Parathyroid adenoma (tissue), 2 donors: Measurements from ENCODE around the gene ADORA2A.

ENCODE experiments used
- H2AFZ ChIP-seq: fragments of 300-600 bp; sonication (generic); one replicate; pipeline ENCODE4 v1.7.0; 2017; ENCODE audit warnings: antibody characterized with exemption, mild to moderate bottlenecking
- H3K27ac ChIP-seq: fragments of 300-600 bp; sonication (generic); one replicate; pipeline ENCODE4 v1.7.0; 2017
- H3K27me3 ChIP-seq: fragments of 300-600 bp; sonication (generic); one replicate; pipeline ENCODE4 v1.7.0; 2017; ENCODE audit warnings: low read length; ENCODE audit not compliant: control insufficient read depth, insufficient read depth
- H3K36me3 ChIP-seq: fragments of 300-600 bp; sonication (generic); one replicate; pipeline ENCODE4 v1.7.0; 2017; ENCODE audit warnings: low read length; ENCODE audit not compliant: control insufficient read depth, insufficient read depth
- H3K4me1 ChIP-seq: fragments of 300-600 bp; sonication (generic); one replicate; pipeline ENCODE4 v1.7.0; 2017; ENCODE audit warnings: control low read depth
- H3K4me2 ChIP-seq: fragments of 300-600 bp; sonication (generic); one replicate; pipeline ENCODE4 v1.7.0; 2017; ENCODE audit warnings: low read length
- H3K4me3 ChIP-seq: fragments of 300-600 bp; sonication (generic); one replicate; pipeline ENCODE4 v1.7.0; 2017; ENCODE audit warnings: low read depth, low read length
- H3K79me2 ChIP-seq: fragments of 300-600 bp; sonication (generic); one replicate; pipeline ENCODE4 v1.7.0; 2017; ENCODE audit warnings: control low read depth
- H3K9ac ChIP-seq: fragments of 300-600 bp; sonication (generic); one replicate; pipeline ENCODE4 v1.7.0; 2017; ENCODE audit warnings: mild to moderate bottlenecking
- H3K9me3 ChIP-seq: fragments of 300-600 bp; sonication (generic); one replicate; pipeline ENCODE4 v1.7.0; 2017; ENCODE audit warnings: low read length; ENCODE audit not compliant: control insufficient read depth
- TF ChIP-seq, protein P1 (sequence below): fragments of 300-600 bp; sonication (generic); IDR thresholded peaks from one replicate; pipeline ENCODE4 v1.7.0; 2017; ENCODE audit warnings: antibody characterized with exemption, mild to moderate bottlenecking
- donor health status: primary hyperparathyroidism.

The ADORA2A gene

DNA sequence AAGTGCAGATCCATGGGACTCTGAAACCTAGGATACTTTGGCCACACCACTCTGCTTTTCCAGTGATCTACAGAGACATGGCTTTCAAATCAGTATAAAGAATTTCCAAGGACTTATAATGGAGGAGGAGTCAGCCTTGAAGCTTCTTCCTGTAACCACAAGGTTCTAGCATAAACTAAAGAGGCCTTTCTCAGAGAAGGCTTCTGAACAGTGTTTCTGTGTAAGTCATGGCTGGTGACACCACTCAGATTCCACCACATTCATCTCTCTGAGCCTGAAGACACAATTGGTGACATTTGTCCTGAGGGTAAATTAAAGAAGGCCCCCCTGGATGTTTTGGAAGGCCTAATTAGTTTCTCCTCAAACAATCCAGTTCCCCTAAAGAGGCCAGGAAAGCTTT lies 29.0 kb upstream of the ADORA2A start:
- Histone ChIP-seq H3K36me3 (no peaks in the 10 kb centered on the region), H3K27ac (no peak overlapping the region), H3K79me2 (no peaks in the 10 kb centered on the region), H3K4me2 (no peak overlapping the region), H3K4me3 (no peak overlapping the region), H3K9ac (no peak overlapping the region), H2AFZ (no peak overlapping the region), H3K4me1 (peaks cover 2% of the 10 kb centered on the region), H3K27me3 (no peaks in the 10 kb centered on the region), H3K9me3 (no peaks in the 10 kb centered on the region)
- TF ChIP-seq, protein P1, sequence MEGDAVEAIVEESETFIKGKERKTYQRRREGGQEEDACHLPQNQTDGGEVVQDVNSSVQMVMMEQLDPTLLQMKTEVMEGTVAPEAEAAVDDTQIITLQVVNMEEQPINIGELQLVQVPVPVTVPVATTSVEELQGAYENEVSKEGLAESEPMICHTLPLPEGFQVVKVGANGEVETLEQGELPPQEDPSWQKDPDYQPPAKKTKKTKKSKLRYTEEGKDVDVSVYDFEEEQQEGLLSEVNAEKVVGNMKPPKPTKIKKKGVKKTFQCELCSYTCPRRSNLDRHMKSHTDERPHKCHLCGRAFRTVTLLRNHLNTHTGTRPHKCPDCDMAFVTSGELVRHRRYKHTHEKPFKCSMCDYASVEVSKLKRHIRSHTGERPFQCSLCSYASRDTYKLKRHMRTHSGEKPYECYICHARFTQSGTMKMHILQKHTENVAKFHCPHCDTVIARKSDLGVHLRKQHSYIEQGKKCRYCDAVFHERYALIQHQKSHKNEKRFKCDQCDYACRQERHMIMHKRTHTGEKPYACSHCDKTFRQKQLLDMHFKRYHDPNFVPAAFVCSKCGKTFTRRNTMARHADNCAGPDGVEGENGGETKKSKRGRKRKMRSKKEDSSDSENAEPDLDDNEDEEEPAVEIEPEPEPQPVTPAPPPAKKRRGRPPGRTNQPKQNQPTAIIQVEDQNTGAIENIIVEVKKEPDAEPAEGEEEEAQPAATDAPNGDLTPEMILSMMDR, result no peak

DNA sequence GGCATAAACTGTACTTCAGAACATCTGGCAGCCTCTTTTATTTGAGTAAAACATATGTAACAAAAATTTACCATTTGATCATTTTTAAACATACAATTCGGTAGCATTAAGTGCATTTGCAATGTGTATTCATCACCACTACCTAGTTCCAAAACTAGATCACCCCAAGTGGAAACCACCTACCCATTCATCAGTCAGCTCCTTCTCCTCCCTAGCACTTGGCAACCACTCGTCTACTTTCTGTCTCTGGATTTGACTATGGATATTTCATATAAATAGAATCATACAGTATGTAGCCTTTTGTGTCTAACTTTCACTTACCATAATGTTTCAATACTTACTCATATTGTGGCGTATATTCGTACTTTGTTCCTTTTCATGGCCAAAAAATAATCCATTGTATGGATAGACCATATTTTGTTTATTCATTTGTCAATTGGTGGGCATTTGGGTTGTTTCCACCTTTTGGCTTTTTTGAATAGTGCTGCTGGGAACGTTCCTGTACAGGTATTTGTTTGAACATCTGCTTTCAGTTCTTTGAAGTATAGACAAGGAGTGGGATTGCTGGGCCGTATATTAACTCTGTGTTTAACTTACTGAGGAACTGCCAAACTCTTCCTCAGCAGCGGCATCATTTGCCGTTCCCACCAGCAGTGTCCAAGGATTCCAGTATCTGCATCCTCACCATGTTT lies 27.2 kb upstream of the ADORA2A start:
- H3K4me1 ChIP-seq, result peaks cover 2% of the 10 kb centered on the region
- H3K36me3 ChIP-seq, result no peaks in the 10 kb centered on the region
- H3K27me3 ChIP-seq, result no peaks in the 10 kb centered on the region
- H3K9me3 ChIP-seq, result no peaks in the 10 kb centered on the region
- no peak overlapping the region for H2AFZ ChIP-seq
- TF ChIP-seq, protein P1, result no peak
- no peak overlapping the region for H3K27ac ChIP-seq
- no peaks in the 10 kb centered on the region for H3K79me2 ChIP-seq
- no peak overlapping the region for H3K9ac ChIP-seq
- no peak overlapping the region for H3K4me3 ChIP-seq
- no peak overlapping the region for H3K4me2 ChIP-seq

DNA sequence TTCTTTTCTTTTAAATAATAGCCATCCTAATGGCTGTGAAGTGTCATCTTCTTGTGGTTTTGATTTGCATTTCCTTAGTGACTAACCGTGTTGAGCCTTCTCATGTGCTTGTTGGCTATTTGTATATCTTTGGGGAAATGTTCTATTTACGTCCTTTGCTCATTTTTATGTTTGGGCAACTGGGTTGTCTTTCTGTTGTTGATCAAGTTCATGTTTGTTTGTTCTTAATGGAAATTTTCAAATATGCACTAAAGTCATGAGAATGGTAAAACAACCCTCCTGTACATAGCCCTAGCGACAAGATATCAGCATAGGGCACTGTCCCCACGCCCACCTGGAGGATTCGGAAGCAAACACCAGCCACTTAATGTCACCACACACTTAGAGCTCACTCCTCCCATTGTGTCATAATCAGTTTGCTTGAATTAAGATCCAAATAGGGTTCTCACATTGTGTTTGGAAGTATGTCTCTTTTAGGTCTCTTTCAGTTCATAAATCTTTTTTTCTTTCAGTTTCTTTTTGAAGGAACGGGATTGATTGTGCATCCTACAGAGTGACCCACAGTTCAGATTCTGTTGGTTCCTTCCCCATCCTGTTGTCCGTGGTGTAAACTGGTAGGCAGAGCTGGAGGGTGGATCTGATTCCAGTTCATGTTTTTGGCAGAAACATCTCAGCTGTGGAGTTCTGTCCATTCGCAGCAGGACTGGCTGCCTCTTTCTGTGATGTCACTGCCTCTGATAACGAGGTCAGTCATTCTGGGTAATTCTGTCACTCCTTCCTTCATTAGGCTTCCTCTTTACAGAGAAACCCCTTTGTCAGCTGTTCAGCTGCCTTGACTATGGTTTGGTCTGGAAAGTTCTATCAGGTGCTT lies 26.4 kb upstream of the ADORA2A start:
- no peak overlapping the region for H3K4me2 ChIP-seq
- no peak overlapping the region for H3K9ac ChIP-seq
- no peaks in the 10 kb centered on the region for H3K27me3 ChIP-seq
- no peaks in the 10 kb centered on the region for H3K79me2 ChIP-seq
- no peaks in the 10 kb centered on the region for H3K9me3 ChIP-seq
- peaks cover 2% of the 10 kb centered on the region for H3K4me1 ChIP-seq
- no peak overlapping the region for H3K4me3 ChIP-seq
- peak overlapping the region; percentile 39 for H3K27ac ChIP-seq
- H3K36me3 ChIP-seq, result no peaks in the 10 kb centered on the region
- TF ChIP-seq, protein P1, result no peak
- no peak overlapping the region for H2AFZ ChIP-seq

DNA sequence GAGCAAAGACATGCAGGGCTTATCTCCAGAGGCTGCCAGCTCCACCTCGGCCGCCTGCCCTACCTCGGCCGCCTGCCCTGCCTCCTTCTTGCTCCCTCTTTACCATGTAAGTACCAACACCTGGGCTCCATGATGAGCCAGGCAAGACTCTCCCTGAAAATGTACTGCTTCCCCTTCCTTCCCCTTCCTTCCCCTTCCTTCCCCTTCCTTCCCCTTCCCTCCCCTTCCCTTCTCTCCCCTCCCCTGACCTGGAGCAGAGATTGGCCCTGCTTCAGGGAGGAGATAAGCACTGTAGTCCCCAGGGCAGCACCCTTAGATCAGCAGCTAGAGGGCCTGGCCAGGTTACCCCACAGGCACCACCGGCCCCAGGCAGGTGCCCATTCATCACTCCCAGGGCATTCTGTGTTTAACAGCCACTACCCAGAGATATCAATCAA lies 25.4 kb upstream of the ADORA2A start:
- TF ChIP-seq, protein P1, result no peak
- no peak overlapping the region for H3K9ac ChIP-seq
- H2AFZ ChIP-seq, result no peak overlapping the region
- H3K36me3 ChIP-seq, result no peaks in the 10 kb centered on the region
- no peaks in the 10 kb centered on the region for H3K79me2 ChIP-seq
- H3K9me3 ChIP-seq, result no peaks in the 10 kb centered on the region
- peaks cover 2% of the 10 kb centered on the region for H3K4me1 ChIP-seq
- H3K27ac ChIP-seq, result no peak overlapping the region
- no peaks in the 10 kb centered on the region for H3K27me3 ChIP-seq
- no peak overlapping the region for H3K4me2 ChIP-seq
- no peak overlapping the region for H3K4me3 ChIP-seq
